Lower leg skin (tissue), 3 donors: ENCODE measurements around the gene RNASEH2C.

ENCODE experiments used
- POLR2A ChIP-seq, 2 donors: fragments of 450-650 bp; IDR thresholded peaks; one replicate each; pipeline ENCODE4 v1.6.1; 2016 to 2017; ENCODE audit warnings: antibody characterized with exemption in 2 of 2, mild to moderate bottlenecking in 1 of 2, moderate library complexity in 1 of 2
- TF ChIP-seq, protein P1 (sequence below), 3 donors: fragments of 450-650 bp; IDR thresholded peaks; one replicate each; pipeline ENCODE4 v1.5.1; 2016; ENCODE audit warnings: antibody characterized with exemption in 3 of 3, mild to moderate bottlenecking in 3 of 3, moderate library complexity in 2 of 3

DNA sequence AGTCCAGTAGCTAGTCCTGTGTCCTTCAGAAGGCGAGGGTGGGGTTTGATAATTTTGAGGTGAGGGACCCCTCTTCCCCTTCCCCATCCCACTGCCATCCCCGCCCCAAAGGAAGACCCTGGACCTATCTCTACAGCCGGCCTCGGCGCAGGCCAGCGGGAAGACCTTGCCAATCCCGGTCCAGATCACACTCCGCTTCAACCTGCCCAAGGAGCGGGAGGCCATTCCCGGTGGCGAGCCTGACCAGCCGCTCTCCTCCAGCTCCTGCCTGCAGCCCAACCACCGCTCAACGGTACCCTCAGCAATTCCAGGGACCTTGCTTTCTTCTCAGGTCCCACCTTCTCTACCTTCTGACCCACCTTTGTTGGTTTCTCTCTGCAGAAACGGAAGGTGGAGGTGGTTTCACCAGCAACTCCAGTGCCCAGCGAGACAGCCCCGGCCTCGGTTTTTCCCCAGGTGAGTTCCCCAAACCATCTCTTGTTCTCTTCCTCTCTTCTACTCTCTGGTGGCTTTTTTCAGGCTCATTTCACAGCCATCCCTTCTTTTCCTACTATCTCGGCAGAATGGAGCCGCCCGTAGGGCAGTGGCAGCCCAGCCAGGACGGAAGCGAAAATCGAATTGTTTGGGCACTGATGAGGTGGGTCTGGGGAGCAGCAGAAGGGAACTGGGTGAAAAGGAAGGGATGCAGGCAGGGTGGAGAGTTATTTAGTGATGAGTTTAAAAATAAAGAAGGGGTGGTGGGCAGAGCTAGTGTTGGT lies 7.2 kb downstream of the RNASEH2C start:
- TF ChIP-seq POLR2A (IDR thresholded peaks at IDR 0.05) = no peak
- TF ChIP-seq, protein P1, sequence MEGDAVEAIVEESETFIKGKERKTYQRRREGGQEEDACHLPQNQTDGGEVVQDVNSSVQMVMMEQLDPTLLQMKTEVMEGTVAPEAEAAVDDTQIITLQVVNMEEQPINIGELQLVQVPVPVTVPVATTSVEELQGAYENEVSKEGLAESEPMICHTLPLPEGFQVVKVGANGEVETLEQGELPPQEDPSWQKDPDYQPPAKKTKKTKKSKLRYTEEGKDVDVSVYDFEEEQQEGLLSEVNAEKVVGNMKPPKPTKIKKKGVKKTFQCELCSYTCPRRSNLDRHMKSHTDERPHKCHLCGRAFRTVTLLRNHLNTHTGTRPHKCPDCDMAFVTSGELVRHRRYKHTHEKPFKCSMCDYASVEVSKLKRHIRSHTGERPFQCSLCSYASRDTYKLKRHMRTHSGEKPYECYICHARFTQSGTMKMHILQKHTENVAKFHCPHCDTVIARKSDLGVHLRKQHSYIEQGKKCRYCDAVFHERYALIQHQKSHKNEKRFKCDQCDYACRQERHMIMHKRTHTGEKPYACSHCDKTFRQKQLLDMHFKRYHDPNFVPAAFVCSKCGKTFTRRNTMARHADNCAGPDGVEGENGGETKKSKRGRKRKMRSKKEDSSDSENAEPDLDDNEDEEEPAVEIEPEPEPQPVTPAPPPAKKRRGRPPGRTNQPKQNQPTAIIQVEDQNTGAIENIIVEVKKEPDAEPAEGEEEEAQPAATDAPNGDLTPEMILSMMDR (IDR thresholded peaks at IDR 0.05) = no peak
